ENCODE results near the gene SLC6A9. TPM values are rescaled to one million over a fixed set of nuclear protein-coding genes. Genes with fewer than 3 reads are reported as not detected.

Gene SLC6A9
- total and polyA plus RNA-seq, 2 of the 8 experiments (the other 6 are each of a cell fraction or from before 2014, with no cell fraction given), result 20.2 to 24.2 TPM

DNA sequence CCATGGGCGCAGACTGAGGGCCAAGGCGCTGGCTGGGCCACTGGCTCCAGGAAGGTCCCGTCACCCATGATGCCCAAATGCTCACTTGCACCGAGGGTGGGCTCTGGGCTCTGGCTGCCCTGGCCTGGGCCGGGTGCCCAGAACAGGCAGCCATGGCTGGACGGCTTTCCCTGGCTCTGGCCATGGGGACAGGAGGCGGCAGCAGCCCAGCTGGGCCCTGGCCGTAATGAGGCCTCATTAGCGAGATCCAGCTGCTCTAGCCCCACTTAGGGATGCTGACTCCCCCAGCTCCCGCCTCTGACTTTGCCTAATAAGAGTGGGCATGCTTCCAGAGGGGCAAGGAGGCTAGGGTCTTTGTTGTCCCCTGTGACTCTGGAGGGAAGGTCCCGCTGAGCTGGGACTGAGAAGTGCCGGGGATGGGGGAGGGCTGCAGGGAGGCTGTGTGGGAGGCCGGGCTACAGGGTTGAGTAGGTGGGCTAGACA, 11.8 kb downstream of the SLC6A9 start:
- Histone ChIP-seq H3K36me3 (ENCODE audit: control insufficient read depth in 2 of 4, insufficient read depth in 4 of 4, low read length in 3 of 4) (peaks cover 3 to 18% (median 11%) of the 10 kb centered on the region in 4 experiments; a peak in 7 of 8 replicates), H2AFZ (ENCODE audit: low read length) (no peak overlapping the region), H2AK5ac (ENCODE audit: low read depth, low read length) (0 out of 2 replicates have a peak overlapping the region, but pooled peaks have one; percentile 39), H4K5ac (ENCODE audit: insufficient read length, low read depth, low read length) (no peak overlapping the region), H2BK12ac (ENCODE audit: low read depth, low read length) (no peak overlapping the region), H2BK15ac (ENCODE audit: low read length) (no peak overlapping the region), H4K91ac (replicated peaks; ENCODE audit: insufficient read length, low read length) (no peak overlapping the region), H4K20me1 (replicated peaks in 1 of 2; ENCODE audit: control insufficient read depth in 1 of 2, insufficient read depth in 2 of 2, low read length in 2 of 2) (peaks cover 0 to 10% of the 10 kb centered on the region in 2 experiments), H4K8ac (ENCODE audit: extremely low read depth, insufficient read depth, low read length) (no peak overlapping the region; the same call in 1 of the 2 replicates), H3K27me3 (replicated peaks in 1 of 4; ENCODE audit: control insufficient read depth in 3 of 4, extremely low read depth in 1 of 4, insufficient read depth in 3 of 4, low read length in 3 of 4) (no peaks in the 10 kb centered on the region), H2BK5ac (ENCODE audit: low read depth, low read length) (no peak overlapping the region; the same call in 1 of the 2 replicates), H3K9me3 (ENCODE audit: insufficient read depth in 2 of 2, low read depth in 1 of 2, low read length in 1 of 2) (no peaks in the 10 kb centered on the region), H3K4me2 (ENCODE audit: insufficient read depth in 1 of 2, low read depth in 2 of 2, low read length in 2 of 2) (no peak overlapping the region), H2BK120ac (replicated peaks; ENCODE audit: low read depth, low read length) (no peak overlapping the region), H3K79me2 (ENCODE audit: control insufficient read depth in 1 of 2, insufficient read depth in 2 of 2, low read length in 2 of 2) (no peaks in the 10 kb centered on the region), H3K14ac (ENCODE audit: insufficient read length) (no peak overlapping the region), H3K9ac (replicated peaks in 1 of 4; ENCODE audit: extremely low read depth in 1 of 4, low read depth in 3 of 4, low read length in 3 of 4) (no peak overlapping the region), H3K23me2 (ENCODE audit: low read depth, low read length) (no peaks in the 10 kb centered on the region), H3K4ac (replicated peaks; ENCODE audit: insufficient read length, low read depth, low read length) (no peak overlapping the region), H3K27ac (ENCODE audit: low read depth, low read length) (no peak overlapping the region), H3K18ac (ENCODE audit: extremely low read depth, low read length) (no peak overlapping the region), H3K4me3 (ENCODE audit: extremely low read depth in 1 of 4, insufficient read depth in 2 of 4, low read depth in 3 of 4, low read length in 4 of 4) (no peak overlapping the region), H3K56ac (replicated peaks; ENCODE audit: insufficient read length, low read depth, low read length) (no peak overlapping the region), H2BK20ac (ENCODE audit: low read length) (no peak overlapping the region), H3K23ac (ENCODE audit: insufficient read length) (no peak overlapping the region), H3K79me1 (ENCODE audit: low read depth, low read length) (0 out of 2 replicates have a peak, but pooled peaks cover 3% of the 10 kb centered on the region), H3K4me1 (replicated peaks in 1 of 4; ENCODE audit: control insufficient read depth in 3 of 4, insufficient read depth in 4 of 4, low read length in 3 of 4) (peaks cover 0 to 8% (median 2%) of the 10 kb centered on the region in 4 experiments; a peak in 4 of 7 replicates)
- CTCF ChIA-PET (ENCODE audit: partially characterized antibody), result interaction anchor here (0.7 to 16.6 kb wide), 9 partner anchors 8 to 110 kb away, joined by 3 to 252 read pairs (median 6); partner anchors contain the start of gene SLC6A9
- FAIRE-seq (no peak), DNase-seq (ENCODE audit: low read depth in 1 of 2, low spot score in 2 of 2) (no peak)
- 87% methylated on average over 12 of the region's 13 CpGs; no CpG with 5 or more reads in 1 of the 2 experiments for WGBS, 2 experiments (ENCODE audit: extremely low coverage in 1 of 2, insufficient coverage in 1 of 2, insufficient read length in 1 of 2, insufficient replicate concordance in 2 of 2, low coverage in 1 of 2, low lambda C conversion rate in 2 of 2, missing lambda C conversion rate in 1 of 2)
- POLR2A ChIA-PET (ENCODE audit: partially characterized antibody), result interaction anchor here (0.7 to 27.1 kb wide), 5 partner anchors 6 to 65 kb away, joined by 3 to 544 read pairs (median 4); partner anchors contain the start of genes ATP6V0B and SLC6A9
- TF ChIP-seq SAP30 (IDR thresholded peaks at IDR 0.05; ENCODE audit: insufficient read depth, insufficient replicate concordance, low read length) (no peak), EZH2 (IDR thresholded peaks at IDR 0.05; ENCODE audit: low read depth, low read length, severe bottlenecking) (no peak), RNF2 (IDR thresholded peaks at IDR 0.05; ENCODE audit: borderline replicate concordance, low read depth, low read length, missing control alignments, poor library complexity, severe bottlenecking) (no peak), HDAC2 (IDR thresholded peaks at IDR 0.05; ENCODE audit: borderline replicate concordance in 1 of 2, low read depth in 2 of 2, low read length in 2 of 2) (no peak), SP1 (IDR thresholded peaks at IDR 0.05; ENCODE audit: low read depth, low read length) (no peak), SIRT6 (IDR thresholded peaks at IDR 0.05; ENCODE audit: low read length) (no peak), FOSL1 (IDR thresholded peaks at IDR 0.05; ENCODE audit: insufficient read depth, low read depth, low read length) (no peak), RXRA (IDR thresholded peaks at IDR 0.05; ENCODE audit: insufficient read depth, low read depth, low read length) (no peak), CEBPB (IDR thresholded peaks at IDR 0.05; ENCODE audit: low read depth, low read length) (no peak), BACH1 (IDR thresholded peaks at IDR 0.05; ENCODE audit: low read length) (no peak)
- TF ChIP-seq, protein P1, sequence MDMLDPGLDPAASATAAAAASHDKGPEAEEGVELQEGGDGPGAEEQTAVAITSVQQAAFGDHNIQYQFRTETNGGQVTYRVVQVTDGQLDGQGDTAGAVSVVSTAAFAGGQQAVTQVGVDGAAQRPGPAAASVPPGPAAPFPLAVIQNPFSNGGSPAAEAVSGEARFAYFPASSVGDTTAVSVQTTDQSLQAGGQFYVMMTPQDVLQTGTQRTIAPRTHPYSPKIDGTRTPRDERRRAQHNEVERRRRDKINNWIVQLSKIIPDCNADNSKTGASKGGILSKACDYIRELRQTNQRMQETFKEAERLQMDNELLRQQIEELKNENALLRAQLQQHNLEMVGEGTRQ (IDR thresholded peaks at IDR 0.05; ENCODE audit: low read length), result no peak

All from H1 (cell line).